ENCODE data around the gene RSPO1.
"Not testable (repeated sequence)": the region's sequence is repeated elsewhere in the genome, so short reads cannot be mapped to it uniquely, and the experiment has no call there.

Gene RSPO1

GRCh38 chr1:37616330-37616729, 18.4 kb downstream of the RSPO1 start:
- DNase-seq (ENCODE audit: low spot score), result no peak

- DNase-seq (ENCODE audit: low spot score), result no peak
Observed at GRCh38 chr1:37614105-37614504, 20.6 kb downstream of the RSPO1 start.

- DNase-seq (ENCODE audit: low spot score), result no peak
Observed at GRCh38 chr1:37612186-37612585, 22.5 kb downstream of the RSPO1 start.

- DNase-seq (ENCODE audit: low spot score), result no peak
Observed at GRCh38 chr1:37609994-37610393, 24.7 kb downstream of the RSPO1 start.

- no peak for DNase-seq (ENCODE audit: low spot score)
Observed at GRCh38 chr1:37609002-37609401, 25.7 kb downstream of the RSPO1 start.

- DNase-seq (ENCODE audit: low spot score), result no peak
Observed at GRCh38 chr1:37606481-37607263, 28.0 kb downstream of the RSPO1 start.

GRCh38 chr1:37605806-37606474, 28.8 kb downstream of the RSPO1 start:
- DNase-seq (ENCODE audit: low spot score), result no peak

GRCh38 chr1:37605061-37605650, 29.5 kb downstream of the RSPO1 start:
- DNase-seq (ENCODE audit: low spot score), result no peak

- DNase-seq (ENCODE audit: low spot score), result peak; percentile 52
Observed at GRCh38 chr1:37602750-37603694, 31.7 kb downstream of the RSPO1 start.

- DNase-seq (ENCODE audit: low spot score), result no peak
Observed at GRCh38 chr1:37601441-37601840, 33.3 kb downstream of the RSPO1 start.

- DNase-seq (ENCODE audit: low spot score), result no peak
Observed at GRCh38 chr1:37599940-37600339, 34.8 kb downstream of the RSPO1 start.

- DNase-seq (ENCODE audit: low spot score), result no peak
Observed at GRCh38 chr1:37596182-37596667, 38.5 kb downstream of the RSPO1 start.

GRCh38 chr1:37595440-37596181, 39.1 kb downstream of the RSPO1 start, which contains the start of gene GNL2:
Gene GNL2, minus strand, starts transcription at chr1:37595937. Its CDS starts 115 bp downstream, at chr1:37595822.
- DNase-seq (ENCODE audit: low spot score), result peak; percentile 90

- DNase-seq (ENCODE audit: low spot score), result no peak
Observed at GRCh38 chr1:37593726-37594125, 41.0 kb downstream of the RSPO1 start.

- DNase-seq (ENCODE audit: low spot score), result no peak
Observed at GRCh38 chr1:37588939-37589338, 45.8 kb downstream of the RSPO1 start.

GRCh38 chr1:37584544-37584943, 50.1 kb downstream of the RSPO1 start:
- not testable (repeated sequence) for DNase-seq (ENCODE audit: low spot score)

GRCh38 chr1:37575692-37576091, 59.0 kb downstream of the RSPO1 start:
- no peak for DNase-seq (ENCODE audit: low spot score)

GRCh38 chr1:37574834-37575480, 59.7 kb downstream of the RSPO1 start:
- DNase-seq (ENCODE audit: low spot score), result no peak

GRCh38 chr1:37570528-37571334, 64.0 kb downstream of the RSPO1 start:
- DNase-seq (ENCODE audit: low spot score), result no peak

- no peak for DNase-seq (ENCODE audit: low spot score)
Observed at GRCh38 chr1:37567023-37567422, 67.7 kb downstream of the RSPO1 start.

Measured in SW480 (cell line).